Uterus (tissue), 4 donors: ENCODE results near the gene PDE4B. TPM values are rescaled to one million over a fixed set of nuclear protein-coding genes. Genes with fewer than 3 reads are reported as not detected.

Experiments used
- DNase-seq, 2 donors: peaks; one replicate each; pipeline ENCODE4 v3.0.0-alpha.2; 2019 to 2020
- H3K27ac ChIP-seq, 2 donors: fragments of 200-600 bp; sonication (generic); 1 replicate in 1 of 2; 2 replicates in 1 of 2; pipeline ENCODE4 v1.5.1; 2016 to 2018
- H3K27me3 ChIP-seq, 2 donors: fragments of 200-600 bp; sonication (generic); one replicate each; pipeline ENCODE4 v1.5.1; 2018 to 2019; ENCODE audit warnings: control low read depth in 1 of 2
- H3K36me3 ChIP-seq, 2 donors: fragments of 200-600 bp; sonication (generic); one replicate each; pipeline ENCODE4 v1.5.1; 2019; ENCODE audit warnings: control low read depth in 1 of 2
- H3K4me1 ChIP-seq, 2 donors: fragments of 200-600 bp; sonication (generic); one replicate each; pipeline ENCODE4 v1.5.1; 2018 to 2019; ENCODE audit warnings: control low read depth in 1 of 2
- H3K4me3 ChIP-seq, 2 donors: fragments of 200-600 bp; sonication (generic); 1 replicate in 1 of 2; 2 replicates in 1 of 2; pipeline ENCODE4 v1.5.1; 2018 to 2019; ENCODE audit warnings: mild to moderate bottlenecking in 1 of 2
- H3K9me3 ChIP-seq, 2 donors: fragments of 200-600 bp; sonication (generic); one replicate each; pipeline ENCODE4 v1.5.1; 2019; ENCODE audit warnings: control low read depth in 1 of 2
- POLR2A ChIP-seq, 2 donors: fragments of 450-650 bp; IDR thresholded peaks; one replicate each; pipeline ENCODE4 v1.6.1; 2016; ENCODE audit warnings: antibody characterized with exemption in 2 of 2, mild to moderate bottlenecking in 1 of 2, moderate library complexity in 1 of 2
- intact Hi-C: fragments of 100-400 bp; cut with DNase I; formaldehyde crosslinking; loops from one replicate; pipeline ENCODE4 v1.15.1; 2023; ENCODE audit warnings: low total_unique reads
- total RNA-seq, 4 donors: library from RNA; depleted of rRNA in 3 of 4; stranded (reverse); fragments of >200 nt in 3 of 4; gene quantifications; one replicate each; pipeline versions ENCODE4 v1.1.0 to v1.2.4, GENCODE V29; 2014 to 2023
- TF ChIP-seq, protein P1 (sequence below), 4 experiments: fragments of 200-600 bp in 2 of 4; fragments of 450-650 bp in 2 of 4; sonication (generic) in 2 of 4; IDR thresholded peaks; one replicate each; pipeline ENCODE4 v1.5.1; 2016 to 2019; ENCODE audit warnings: antibody characterized with exemption in 4 of 4, mild to moderate bottlenecking in 2 of 4, moderate library complexity in 1 of 4
- donor health status: DM: yes; HTN: yes; CAD: no.

Gene PDE4B
- total RNA-seq, 4 donors from 2014 or later: 6.9 to 22.9 (median 17.8) TPM

DNA sequence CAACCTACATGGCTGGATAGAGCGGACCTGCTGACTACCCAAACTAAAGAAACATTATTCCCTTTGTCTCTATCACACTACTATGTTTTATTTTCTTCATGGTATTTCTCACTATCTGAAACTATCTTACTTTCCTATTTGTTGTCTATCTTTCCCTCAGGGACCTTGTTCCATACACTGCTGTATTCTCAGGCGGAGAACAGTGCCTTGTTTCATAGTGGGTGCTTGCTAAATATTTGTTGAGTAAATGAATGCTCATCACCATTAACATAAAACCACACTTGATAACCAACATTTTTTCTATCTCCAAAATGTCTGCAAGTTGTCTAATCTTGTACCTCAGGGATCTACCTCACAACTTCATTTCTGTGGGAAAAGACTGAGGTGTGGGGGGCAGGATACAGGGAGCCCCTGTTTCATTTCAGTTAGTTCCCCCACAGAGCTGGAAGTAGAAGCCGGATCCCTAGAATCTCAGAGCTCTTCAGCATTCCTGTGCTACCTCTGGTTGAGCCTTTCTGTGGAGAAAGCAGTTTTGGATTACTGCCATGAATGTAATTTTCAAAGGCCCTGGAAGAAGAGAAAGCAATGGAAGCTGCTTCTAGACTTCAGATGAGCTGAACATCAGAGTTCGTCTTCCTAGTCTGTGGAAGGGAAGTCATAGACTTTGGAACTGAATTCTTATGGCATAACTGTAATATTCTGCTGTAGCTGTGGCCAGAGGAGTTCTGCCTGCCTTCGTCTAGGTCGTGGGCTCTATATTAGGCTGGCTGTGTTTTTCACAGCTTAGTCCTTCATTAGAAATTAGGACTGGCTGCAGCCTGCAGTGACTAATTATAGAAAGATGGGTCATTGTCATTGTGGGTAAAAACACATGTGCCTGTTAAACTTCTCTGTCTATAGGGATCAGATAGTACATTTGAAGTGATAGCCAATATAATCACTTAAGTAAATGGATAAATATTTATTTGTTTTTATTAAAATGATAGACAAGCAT lies 448.1 kb downstream of the PDE4B start:
- Histone ChIP-seq H3K4me1 (no peaks in the 10 kb centered on the region), H3K27me3 (no peaks in the 10 kb centered on the region), H3K27ac (no peak overlapping the region), H3K4me3 (no peak overlapping the region), H3K9me3 (no peaks in the 10 kb centered on the region), H3K36me3 (no peaks in the 10 kb centered on the region)
- TF ChIP-seq POLR2A (IDR thresholded peaks at IDR 0.05): no peak
- TF ChIP-seq, protein P1, sequence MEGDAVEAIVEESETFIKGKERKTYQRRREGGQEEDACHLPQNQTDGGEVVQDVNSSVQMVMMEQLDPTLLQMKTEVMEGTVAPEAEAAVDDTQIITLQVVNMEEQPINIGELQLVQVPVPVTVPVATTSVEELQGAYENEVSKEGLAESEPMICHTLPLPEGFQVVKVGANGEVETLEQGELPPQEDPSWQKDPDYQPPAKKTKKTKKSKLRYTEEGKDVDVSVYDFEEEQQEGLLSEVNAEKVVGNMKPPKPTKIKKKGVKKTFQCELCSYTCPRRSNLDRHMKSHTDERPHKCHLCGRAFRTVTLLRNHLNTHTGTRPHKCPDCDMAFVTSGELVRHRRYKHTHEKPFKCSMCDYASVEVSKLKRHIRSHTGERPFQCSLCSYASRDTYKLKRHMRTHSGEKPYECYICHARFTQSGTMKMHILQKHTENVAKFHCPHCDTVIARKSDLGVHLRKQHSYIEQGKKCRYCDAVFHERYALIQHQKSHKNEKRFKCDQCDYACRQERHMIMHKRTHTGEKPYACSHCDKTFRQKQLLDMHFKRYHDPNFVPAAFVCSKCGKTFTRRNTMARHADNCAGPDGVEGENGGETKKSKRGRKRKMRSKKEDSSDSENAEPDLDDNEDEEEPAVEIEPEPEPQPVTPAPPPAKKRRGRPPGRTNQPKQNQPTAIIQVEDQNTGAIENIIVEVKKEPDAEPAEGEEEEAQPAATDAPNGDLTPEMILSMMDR (IDR thresholded peaks at IDR 0.05): no peak
- DNase-seq: no peak
- intact Hi-C loops: no loop called here

DNA sequence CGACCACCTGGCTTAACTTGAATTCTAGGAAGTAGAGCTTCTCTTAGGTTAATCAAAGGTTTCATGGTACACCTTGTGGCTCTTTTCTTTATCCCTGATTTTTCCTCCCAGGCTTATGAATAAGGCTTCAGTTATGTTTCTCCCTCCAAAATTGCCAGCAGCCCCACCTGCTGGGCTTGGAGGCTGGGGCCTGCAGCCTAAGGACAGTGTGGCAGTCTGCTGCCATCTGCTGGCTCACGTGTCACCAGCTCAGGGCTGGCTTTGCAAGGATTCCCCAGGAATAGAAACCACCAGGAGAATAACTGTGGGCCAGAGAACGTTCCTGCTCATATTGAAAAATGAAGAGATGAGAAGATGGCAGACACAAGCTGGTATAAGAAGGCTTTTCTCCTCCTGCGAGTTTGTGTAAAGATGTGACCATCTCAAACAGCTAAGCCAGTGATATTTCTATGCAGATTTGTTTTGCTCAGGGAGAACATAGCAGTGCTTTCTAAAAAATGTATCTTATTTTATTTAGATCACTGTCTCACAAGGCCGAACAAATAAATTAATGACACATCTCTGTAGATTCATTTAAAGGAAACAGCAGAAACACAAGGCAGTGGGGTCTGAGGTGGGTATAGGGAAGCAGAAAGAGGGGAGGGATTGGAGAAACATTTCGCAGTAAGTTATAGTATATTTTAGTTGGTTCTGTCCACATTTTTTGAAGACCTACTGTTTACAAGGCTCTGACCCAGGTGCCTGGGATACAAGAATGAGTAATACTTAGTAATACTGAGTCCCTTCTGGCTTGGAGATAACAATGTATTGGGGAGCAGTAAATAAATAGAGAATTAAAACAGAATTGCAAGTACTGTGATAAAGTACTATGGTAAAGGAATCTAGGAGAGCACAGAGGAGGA lies 450.2 kb downstream of the PDE4B start:
- no peaks in the 10 kb centered on the region for H3K4me1 ChIP-seq
- peak; percentile 83 to 89 for DNase-seq
- H3K4me3 ChIP-seq: no peak overlapping the region
- H3K27me3 ChIP-seq: no peaks in the 10 kb centered on the region
- no peak overlapping the region for H3K27ac ChIP-seq
- H3K9me3 ChIP-seq: no peaks in the 10 kb centered on the region
- no peak for TF ChIP-seq POLR2A (IDR thresholded peaks at IDR 0.05)
- TF ChIP-seq, protein P1 (IDR thresholded peaks at IDR 0.05): peak; percentile 96 to 99 (median 98)
- H3K36me3 ChIP-seq: no peaks in the 10 kb centered on the region
- intact Hi-C loops: no loop called here

DNA sequence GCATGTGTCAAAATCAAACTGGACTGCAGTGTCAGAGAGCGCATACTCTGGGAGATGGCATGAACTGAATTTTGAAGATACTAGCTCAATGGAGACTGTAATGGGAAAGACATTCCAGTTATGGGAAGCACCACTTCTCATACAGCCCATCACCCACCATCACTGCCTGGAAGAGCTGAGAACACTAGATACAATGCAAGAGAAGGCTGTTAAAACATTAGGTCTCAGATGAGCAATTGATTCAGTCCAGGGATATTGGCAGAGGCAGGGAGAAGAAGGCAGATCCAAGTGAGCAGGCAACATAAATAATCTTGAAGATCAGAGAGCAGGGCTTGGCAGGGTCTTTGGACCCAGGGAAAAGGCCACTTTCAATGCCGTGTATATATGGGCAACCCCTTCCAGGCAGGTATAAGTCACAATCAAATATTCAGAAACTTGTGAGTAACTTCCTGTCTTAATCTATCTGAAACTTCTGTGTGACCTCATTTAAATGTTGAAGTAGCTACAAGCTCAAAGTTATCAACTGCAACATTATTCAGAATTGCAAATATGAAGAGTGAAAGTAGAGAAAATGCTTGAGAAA lies 450.9 kb downstream of the PDE4B start:
- H3K4me3 ChIP-seq: no peak overlapping the region
- TF ChIP-seq POLR2A (IDR thresholded peaks at IDR 0.05): no peak
- TF ChIP-seq, protein P1 (IDR thresholded peaks at IDR 0.05): no peak
- no peak overlapping the region for H3K27ac ChIP-seq
- H3K27me3 ChIP-seq: no peaks in the 10 kb centered on the region
- H3K4me1 ChIP-seq: no peaks in the 10 kb centered on the region
- no peaks in the 10 kb centered on the region for H3K9me3 ChIP-seq
- no peak for DNase-seq
- intact Hi-C loops: no loop called here
- no peaks in the 10 kb centered on the region for H3K36me3 ChIP-seq

DNA sequence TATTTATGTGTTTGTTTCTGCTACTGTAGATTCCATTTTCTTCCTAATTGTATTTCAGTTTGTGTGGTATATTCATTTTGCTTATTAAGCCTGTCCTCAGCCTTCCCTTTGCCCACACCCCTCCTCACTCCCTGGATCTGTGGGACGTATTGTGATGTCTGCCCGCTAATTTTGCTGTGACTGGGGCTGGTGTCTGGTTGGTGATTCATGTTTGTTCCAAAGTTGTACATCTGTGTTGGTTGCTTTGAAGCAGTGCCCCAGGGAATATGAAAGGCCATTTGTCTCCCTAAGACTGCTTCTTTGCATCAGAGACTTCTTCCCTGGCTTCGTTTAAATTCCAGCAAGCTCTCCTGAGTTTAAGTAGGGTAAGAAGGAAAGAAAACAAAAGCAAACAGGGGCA lies 451.7 kb downstream of the PDE4B start:
- H3K4me1 ChIP-seq: no peaks in the 10 kb centered on the region
- no peaks in the 10 kb centered on the region for H3K9me3 ChIP-seq
- H3K4me3 ChIP-seq: no peak overlapping the region
- H3K27ac ChIP-seq: no peak overlapping the region
- no peaks in the 10 kb centered on the region for H3K27me3 ChIP-seq
- no peak for DNase-seq
- intact Hi-C loops: no loop called here
- no peak for TF ChIP-seq POLR2A (IDR thresholded peaks at IDR 0.05)
- TF ChIP-seq, protein P1 (IDR thresholded peaks at IDR 0.05): no peak
- no peaks in the 10 kb centered on the region for H3K36me3 ChIP-seq
